A673 (cell line): ENCODE measurements around the gene LAMB3. TPM values are rescaled to one million over a fixed set of nuclear protein-coding genes. Genes with fewer than 3 reads are reported as not detected.

Experiments used
- BruUV-seq: library from RNA; stranded (reverse); fragments of 400-500 nt; replicated peaks from 2 replicates; lab custom pipeline; 2021; lab: Mats Ljungman, UMichigan
- CTCF ChIA-PET: fragments of 300-600 bp; sonication (Branson Sonifier 250); formaldehyde crosslinking; loops from one replicate; lab custom pipeline; 2022; ENCODE audit warnings: antibody characterized with exemption; lab: Charles Lee
- POLR2A ChIA-PET: fragments of 300-600 bp; sonication (Branson Sonifier 250); formaldehyde crosslinking; loops from one replicate; lab custom pipeline; 2022; ENCODE audit warnings: antibody characterized with exemption; ENCODE audit not compliant: low non-redundant PET; lab: Charles Lee
- DNase-seq: peaks from one replicate; pipeline ENCODE4 v3.0.0-alpha.2; 2015; ENCODE audit warnings: low spot score
- H3K27ac ChIP-seq: fragments of 200-600 bp; sonication (generic); 2 replicates; pipeline ENCODE4 v1.5.1; 2016; ENCODE audit warnings: mixed run types, low read depth, mild to moderate bottlenecking, mixed read lengths, antibody characterized with exemption, low read length; ENCODE audit not compliant: poor library complexity, severe bottlenecking
- H3K27me3 ChIP-seq: fragments of 200-600 bp; sonication (generic); replicated peaks from 2 replicates; pipeline ENCODE4 v1.6.1; 2017; ENCODE audit warnings: mixed run types, low read depth, mild to moderate bottlenecking, mixed read lengths, antibody characterized with exemption, low read length; ENCODE audit not compliant: insufficient read depth, poor library complexity
- H3K36me3 ChIP-seq: fragments of 200-600 bp; sonication (generic); 2 replicates; pipeline ENCODE4 v1.6.1; 2016; ENCODE audit warnings: mixed run types, mild to moderate bottlenecking, mixed read lengths, antibody characterized with exemption, low read length; ENCODE audit not compliant: insufficient read depth, poor library complexity, severe bottlenecking
- H3K4me1 ChIP-seq: fragments of 200-600 bp; sonication (generic); 2 replicates; pipeline ENCODE4 v1.6.1; 2017; ENCODE audit warnings: mixed run types, mild to moderate bottlenecking, mixed read lengths, antibody characterized with exemption, low read length; ENCODE audit not compliant: insufficient read depth, poor library complexity, severe bottlenecking
- H3K4me3 ChIP-seq: fragments of 200-600 bp; sonication (generic); 2 replicates; pipeline ENCODE4 v1.5.1; 2016; ENCODE audit warnings: low read depth, mixed run types, mild to moderate bottlenecking, mixed read lengths, low read length; ENCODE audit not compliant: poor library complexity, severe bottlenecking
- H3K9me3 ChIP-seq: fragments of 200-600 bp; sonication (generic); 2 replicates; pipeline ENCODE4 v1.6.1; 2016; ENCODE audit warnings: mixed run types, low read depth, mild to moderate bottlenecking, mixed read lengths, antibody characterized with exemption, low read length; ENCODE audit not compliant: poor library complexity, severe bottlenecking
- CTCF ChIP-seq: fragments of 300-800, 200-600 bp; sonication (generic); conservative IDR thresholded peaks from 2 replicates; pipeline ENCODE4 v1.5.1; 2017; ENCODE audit warnings: low read depth, mild to moderate bottlenecking, antibody characterized with exemption, low read length, moderate library complexity, mixed read lengths
- EZH2 ChIP-seq: fragments of 200-600 bp; sonication (generic); IDR thresholded peaks from 2 replicates; pipeline ENCODE4 v1.6.1; 2017; ENCODE audit warnings: borderline replicate concordance, low read depth, mild to moderate bottlenecking, mixed read lengths, antibody characterized with exemption, low read length; ENCODE audit not compliant: poor library complexity, severe bottlenecking
- intact Hi-C: fragments of 100-400 bp; cut with micrococcal nuclease; formaldehyde crosslinking; loops from one replicate; pipeline ENCODE4 v1.10.0; 2022; ENCODE audit not compliant: unreplicated experiment
- total RNA-seq: library from RNA; stranded (reverse); gene quantifications from 2 replicates; pipeline ENCODE4 v1.2.3, GENCODE V29; 2021

LAMB3 gene
- total RNA-seq, 1 experiment from 2014 or later, result 12.7 TPM

- DNase-seq, result no peak
- no peaks in the 10 kb centered on the region for H3K36me3 ChIP-seq
- intact Hi-C loops, result no loop called here
- TF ChIP-seq CTCF (no peak), EZH2 (no peak)
- H3K4me1 ChIP-seq, result peaks cover 10% of the 10 kb centered on the region
- CTCF ChIA-PET, result no interaction called here
- POLR2A ChIA-PET, result no interaction called here
- no peak overlapping the region for H3K27ac ChIP-seq
- no TSS peak for BruUV-seq
- H3K27me3 ChIP-seq, result peaks cover 21% of the 10 kb centered on the region
- H3K4me3 ChIP-seq, result no peak overlapping the region
- H3K9me3 ChIP-seq, result no peaks in the 10 kb centered on the region
Measured at GRCh38 chr1:209673631-209674417, 21.6 kb upstream of the LAMB3 start.

GRCh38 chr1:209672705-209673630 is 20.7 kb upstream of the LAMB3 start:
- intact Hi-C loops, result no loop called here
- ChIA-PET CTCF (no interaction called here), POLR2A (no interaction called here)
- DNase-seq, result no peak
- Histone ChIP-seq H3K4me3 (no peak overlapping the region), H3K36me3 (no peaks in the 10 kb centered on the region), H3K27ac (no peak overlapping the region), H3K27me3 (peaks cover 21% of the 10 kb centered on the region), H3K4me1 (peaks cover 10% of the 10 kb centered on the region), H3K9me3 (no peaks in the 10 kb centered on the region)
- no peak for TF ChIP-seq EZH2
- no peak for TF ChIP-seq CTCF
- BruUV-seq, result no TSS peak

- Histone ChIP-seq H3K4me3 (no peak overlapping the region), H3K9me3 (no peaks in the 10 kb centered on the region), H3K36me3 (no peaks in the 10 kb centered on the region), H3K4me1 (peaks cover 10% of the 10 kb centered on the region), H3K27me3 (peaks cover 9% of the 10 kb centered on the region), H3K27ac (no peak overlapping the region)
- intact Hi-C loops, result no loop called here
- POLR2A ChIA-PET, result no interaction called here
- BruUV-seq, result no TSS peak
- CTCF ChIA-PET, result no interaction called here
- TF ChIP-seq CTCF, result no peak
- TF ChIP-seq EZH2, result no peak
- no peak for DNase-seq
Measured at GRCh38 chr1:209670441-209671082, 18.3 kb upstream of the LAMB3 start.
